Adrenal gland (tissue), 12 donors: ENCODE results near the gene ZRANB3. TPM values are rescaled to one million over a fixed set of nuclear protein-coding genes. Genes with fewer than 3 reads are reported as not detected.

Experiments
- DNase-seq, 7 donors: peaks; one replicate each; pipeline ENCODE4 v3.0.0-alpha.2; 2019 to 2020
- H3K27ac ChIP-seq, 5 donors: fragments of 200-600 bp; sonication (generic) in 4 of 5; 1 replicate in 3 of 5; 2 replicates in 2 of 5; pipeline versions ENCODE4 v1.5.1 to v1.8.0; 2016 to 2020; ENCODE audit warnings: mild to moderate bottlenecking in 1 of 5
- H3K27me3 ChIP-seq: fragments of 200-600 bp; 2 replicates; pipeline ENCODE4 v1.8.0; 2021
- H3K36me3 ChIP-seq, 2 donors: fragments of 200-600 bp; replicated peaks in 1 of 2; 1 replicate in 1 of 2; 2 replicates in 1 of 2; pipeline versions ENCODE4 v1.5.1 to v1.8.0; 2018 to 2022
- H3K4me1 ChIP-seq, 2 donors: fragments of 200-600 bp; replicated peaks in 1 of 2; 1 replicate in 1 of 2; 2 replicates in 1 of 2; pipeline versions ENCODE4 v1.5.1 to v1.8.0; 2018 to 2021
- H3K4me3 ChIP-seq, 4 donors: fragments of 200-600 bp; sonication (generic) in 3 of 4; one replicate each; pipeline ENCODE4 v1.5.1; 2016 to 2018
- H3K9me3 ChIP-seq, 3 donors: fragments of 200-600 bp; sonication (generic) in 1 of 3; replicated peaks in 1 of 3; 1 replicate in 2 of 3; 2 replicates in 1 of 3; pipeline versions ENCODE4 v1.5.1 to v1.8.0; 2016 to 2021
- POLR2A ChIP-seq, 2 donors: fragments of 450-650 bp; IDR thresholded peaks; one replicate each; pipeline ENCODE4 v1.6.1; 2017; ENCODE audit warnings: antibody characterized with exemption in 2 of 2, mild to moderate bottlenecking in 2 of 2, moderate library complexity in 1 of 2
- WGBS, 4 donors: extraction: QIAGEN DNeasy Blood & Tissue Kit in 2 of 4; methylation state at CpG; one replicate each; pipeline versions ENCODE4 v1.1.5 to v1.1.7; 2013 to 2017; 5-methylcytosine and 5-hydroxymethylcytosine counted together
- intact Hi-C, 2 donors: fragments of 100-400 bp; cut with DNase I; formaldehyde crosslinking; loops; one replicate each; pipeline versions ENCODE4 v1.14.1 to v1.15.0; 2022 to 2023
- polyA plus RNA-seq, 3 donors: library from polyadenylated mRNA; stranded (reverse); fragments of 200-250 nt in 2 of 3; fragments of 350-450 nt in 1 of 3; fragmentation: Illumina TruSeq in 1 of 3; extraction: RNeasy Lipid Tissue Mini Kit (QIAGEN cat#74804) in 1 of 3; gene quantifications; one replicate each; pipeline ENCODE4 v1.2.3, GENCODE V29; 2013 to 2014
- total RNA-seq, 9 donors: library from RNA; depleted of rRNA in 4 of 9; stranded (reverse); fragments of >200 nt in 4 of 9; fragments of 120-200 nt in 1 of 9; fragmentation: NEBNext Ultra II Directional in 1 of 9; extraction: Animal tissue kit (Norgen Biotek cat#: 25700) in 1 of 9; gene quantifications; one replicate each; pipeline versions ENCODE4 v1.1.0 to v1.2.4, GENCODE V29; 2013 to 2023
- TF ChIP-seq, protein P1 (sequence below), 6 experiments: fragments of 450-650 bp in 4 of 6; fragments of 200-600 bp in 2 of 6; sonication (generic) in 1 of 6; IDR thresholded peaks; 1 replicate in 5 of 6; 2 replicates in 1 of 6; pipeline versions ENCODE4 v1.5.1 to v1.8.0; 2016 to 2021; ENCODE audit warnings: antibody characterized with exemption in 6 of 6, mild to moderate bottlenecking in 2 of 6, moderate library complexity in 1 of 6
- donor health status: healthy with polysubstance abuse.
- donor health status: Bipolar disorder and iron deficiency.
- donor health status: DM: yes; HTN: yes; CAD: no.
- donor health status: DM: no; HTN: no; CAD: no.
- donor health status: DM: no; HTN: no; CAD: no.
- donor health status: DM: yes; HTN: yes; CAD: no.

Gene ZRANB3
- total and polyA plus RNA-seq, 12 donors, result 1.0 to 16.8 (median 9.0) TPM

DNA sequence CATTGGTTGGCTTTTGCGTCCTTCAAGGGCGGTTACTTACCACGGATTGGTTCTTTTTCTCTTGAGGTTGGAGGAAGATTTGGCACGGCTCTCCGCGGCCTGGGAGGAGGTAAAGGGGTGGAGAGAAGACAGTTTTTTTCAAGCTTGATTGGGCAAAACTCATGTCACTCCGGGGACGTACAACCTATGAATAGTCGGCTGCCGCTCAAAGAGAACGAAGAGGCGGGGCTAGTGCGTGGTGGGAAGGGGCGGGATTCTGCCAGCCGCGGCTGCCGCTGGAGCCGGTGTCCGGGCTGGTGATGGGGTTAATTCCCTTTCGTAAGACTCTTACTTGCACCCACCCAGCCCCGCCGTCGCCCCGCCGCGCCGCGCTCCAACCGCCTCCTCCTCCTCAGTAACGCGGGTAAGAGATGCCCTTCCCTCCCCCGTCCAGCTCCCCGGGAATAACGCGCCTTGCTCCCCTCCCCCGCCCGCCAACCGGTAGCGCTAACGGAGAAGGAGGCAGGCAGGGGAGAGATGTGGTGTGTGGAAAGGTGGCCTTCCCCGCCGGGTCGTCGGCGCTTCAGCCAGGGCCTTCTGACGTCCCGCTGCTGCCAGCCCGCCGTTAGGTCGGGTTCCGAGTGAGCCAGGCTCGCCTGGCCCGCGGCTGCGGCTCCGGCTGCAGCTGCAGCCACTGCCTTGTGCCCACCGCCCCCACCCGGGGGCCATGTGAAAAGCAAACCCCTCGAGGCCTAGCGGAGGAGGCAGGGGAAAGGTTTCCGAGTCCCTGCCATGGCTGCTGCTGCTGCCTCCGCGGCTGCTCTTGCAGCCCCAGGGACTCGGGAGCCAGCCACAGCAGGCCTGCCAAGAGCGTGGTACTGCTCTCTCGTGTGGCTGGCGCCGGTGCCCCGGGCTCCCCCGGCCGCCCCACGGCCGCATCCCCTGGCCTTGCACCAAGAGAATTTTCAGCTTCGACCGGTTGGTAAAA is 496 bp upstream of the ZRANB3 start, which contains the start of gene R3HDM1:
Gene R3HDM1 (plus strand): TSS at position 254 of the 967 bp plus-strand sequence. CDS start 73,362 bp downstream, outside the sequence.
- intact Hi-C loops, result no loop called here
- WGBS, 4 donors, result 0 to 1% (median 0%) methylated on average over 42 to 75 of the region's 75 CpGs
- Histone ChIP-seq H3K27ac (peak within 1 kb of the TSS; percentile 72 to 97 (median 93)), H3K4me3 (peak within 1 kb of the TSS; percentile 58 to 97 (median 77)), H3K9me3 (no peaks in the 10 kb centered on the region), H3K4me1 (peaks cover 9 to 15% of the 10 kb centered on the region in 2 donors), H3K36me3 (no peaks in the 10 kb centered on the region), H3K27me3 (no peaks in the 10 kb centered on the region)
- TF ChIP-seq, protein P1, sequence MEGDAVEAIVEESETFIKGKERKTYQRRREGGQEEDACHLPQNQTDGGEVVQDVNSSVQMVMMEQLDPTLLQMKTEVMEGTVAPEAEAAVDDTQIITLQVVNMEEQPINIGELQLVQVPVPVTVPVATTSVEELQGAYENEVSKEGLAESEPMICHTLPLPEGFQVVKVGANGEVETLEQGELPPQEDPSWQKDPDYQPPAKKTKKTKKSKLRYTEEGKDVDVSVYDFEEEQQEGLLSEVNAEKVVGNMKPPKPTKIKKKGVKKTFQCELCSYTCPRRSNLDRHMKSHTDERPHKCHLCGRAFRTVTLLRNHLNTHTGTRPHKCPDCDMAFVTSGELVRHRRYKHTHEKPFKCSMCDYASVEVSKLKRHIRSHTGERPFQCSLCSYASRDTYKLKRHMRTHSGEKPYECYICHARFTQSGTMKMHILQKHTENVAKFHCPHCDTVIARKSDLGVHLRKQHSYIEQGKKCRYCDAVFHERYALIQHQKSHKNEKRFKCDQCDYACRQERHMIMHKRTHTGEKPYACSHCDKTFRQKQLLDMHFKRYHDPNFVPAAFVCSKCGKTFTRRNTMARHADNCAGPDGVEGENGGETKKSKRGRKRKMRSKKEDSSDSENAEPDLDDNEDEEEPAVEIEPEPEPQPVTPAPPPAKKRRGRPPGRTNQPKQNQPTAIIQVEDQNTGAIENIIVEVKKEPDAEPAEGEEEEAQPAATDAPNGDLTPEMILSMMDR (IDR thresholded peaks at IDR 0.05), result no peak
- peak in 1 of 2 donors; percentile 56 for TF ChIP-seq POLR2A (IDR thresholded peaks at IDR 0.05)
- DNase-seq, result peak; percentile 98 to 100 (median 99)

DNA sequence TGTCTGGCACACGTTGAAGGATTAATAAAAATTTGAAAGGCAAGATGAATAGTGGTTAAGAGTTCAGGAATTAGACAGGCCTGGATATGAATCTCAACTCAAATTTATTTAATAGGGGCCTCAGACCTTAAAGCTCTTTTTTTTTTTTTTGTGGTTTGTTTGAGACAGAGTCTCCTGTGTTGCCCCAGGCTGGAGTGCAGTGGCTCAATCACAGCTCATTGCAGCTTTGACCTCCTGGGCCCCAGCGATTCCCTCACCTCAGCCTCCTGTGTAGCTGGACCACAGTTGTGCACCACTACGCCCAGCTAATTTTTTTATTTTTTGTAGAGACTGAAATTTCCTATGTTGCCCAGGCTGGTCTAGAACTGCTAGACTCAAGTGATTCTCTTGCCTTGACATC is 3.0 kb downstream of the ZRANB3 start:
- WGBS, 4 donors, result 85 to 93% (median 90%) methylated on average over 3 of the region's 3 CpGs
- intact Hi-C loops, result no loop called here

DNA sequence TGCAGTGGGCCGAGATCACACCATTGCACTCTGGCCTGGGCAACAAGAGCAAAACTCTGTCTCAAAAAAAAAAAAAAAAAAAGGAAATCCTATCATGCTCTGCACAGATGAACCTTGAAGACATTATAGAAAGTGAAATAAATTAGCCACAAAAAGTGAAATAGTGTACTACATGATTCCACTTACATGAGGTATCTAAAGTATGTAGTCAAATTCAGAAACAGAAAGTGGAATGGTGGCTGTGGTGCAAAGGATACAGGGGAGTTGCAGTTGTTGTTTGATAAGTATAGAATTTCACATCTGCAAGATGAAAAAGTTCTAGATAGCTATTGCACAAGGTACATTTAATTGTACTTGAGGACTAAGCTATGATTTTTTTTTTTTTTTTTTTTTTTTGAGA is 5.2 kb downstream of the ZRANB3 start:
- intact Hi-C loops, result no loop called here
- DNase-seq, result no peak
- no peaks in the 10 kb centered on the region for H3K36me3 ChIP-seq
- peaks cover 0 to 6% of the 10 kb centered on the region in 2 donors for H3K4me1 ChIP-seq
- TF ChIP-seq, protein P1 (IDR thresholded peaks at IDR 0.05), result no peak
- no peak for TF ChIP-seq POLR2A (IDR thresholded peaks at IDR 0.05)
- H3K9me3 ChIP-seq, result no peaks in the 10 kb centered on the region
- H3K27ac ChIP-seq, result no peak overlapping the region
- H3K27me3 ChIP-seq, result no peaks in the 10 kb centered on the region
- 96 to 100% (median 100%) methylated on average over 1 of the region's 1 CpG for WGBS, 4 donors
- H3K4me3 ChIP-seq, result no peak overlapping the region

More for the DNA sequence above, 3.0 kb downstream of the ZRANB3 start:
- Histone ChIP-seq H3K4me1 (peaks cover 9% of the 10 kb centered on the region in 2 donors), H3K36me3 (no peaks in the 10 kb centered on the region), H3K4me3 (no peak overlapping the region), H3K9me3 (no peaks in the 10 kb centered on the region), H3K27me3 (no peaks in the 10 kb centered on the region), H3K27ac (no peak overlapping the region)
- no peak for DNase-seq
- TF ChIP-seq POLR2A (IDR thresholded peaks at IDR 0.05), result no peak
- TF ChIP-seq, protein P1 (IDR thresholded peaks at IDR 0.05), result no peak

DNA sequence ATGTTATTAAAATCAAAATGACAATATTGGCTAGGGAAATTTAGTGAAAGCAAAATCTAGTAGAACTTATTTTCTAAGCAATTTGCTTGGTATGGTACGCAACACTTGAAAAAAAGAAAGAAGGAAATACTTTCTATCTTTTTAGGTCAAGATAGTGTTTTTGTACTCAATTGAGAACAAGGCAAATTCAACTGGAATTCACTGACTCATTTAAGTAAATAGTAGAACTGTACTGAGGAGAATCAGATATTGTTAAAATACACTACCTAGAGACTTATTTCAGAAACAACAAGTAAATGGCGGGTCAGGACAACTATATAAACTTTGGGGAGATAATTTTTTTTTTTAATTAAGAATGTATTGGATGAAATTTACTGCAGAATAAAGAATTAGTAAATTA is 18.9 kb downstream of the ZRANB3 start:
- TF ChIP-seq, protein P1 (IDR thresholded peaks at IDR 0.05), result no peak
- no peak for TF ChIP-seq POLR2A (IDR thresholded peaks at IDR 0.05)
- Histone ChIP-seq H3K27ac (no peak overlapping the region), H3K9me3 (peaks cover 0 to 8% (median 0%) of the 10 kb centered on the region in 3 donors), H3K4me1 (no peaks in the 10 kb centered on the region), H3K4me3 (no peak overlapping the region), H3K27me3 (no peaks in the 10 kb centered on the region), H3K36me3 (no peaks in the 10 kb centered on the region)
- no peak for DNase-seq
- intact Hi-C loops, result no loop called here
- 96 to 99% (median 97%) methylated on average over 2 of the region's 2 CpGs for WGBS, 4 donors
